Immature natural killer cell (primary cell): Measurements from ENCODE around the gene GOLM1. TPM values are rescaled to one million over a fixed set of nuclear protein-coding genes. Genes with fewer than 3 reads are reported as not detected.
"Not testable (repeated sequence)": the region's sequence is repeated elsewhere in the genome, so short reads cannot be mapped to it uniquely, and the experiment has no call there.

Source experiments
- DNase-seq, 3 donors: peaks; one replicate each; pipeline ENCODE4 v3.0.0; 2022; ENCODE audit warnings: mixed read lengths in 1 of 3
- H3K27ac Mint-ChIP-seq, 6 donors: one replicate each; pipeline ENCODE4 v1.8.0; 2020; ENCODE audit warnings: mixed read lengths in 6 of 6, mild to moderate bottlenecking in 5 of 6, inconsistent platforms in 4 of 6, moderate library complexity in 3 of 6
- H3K27me3 Mint-ChIP-seq, 3 donors: one replicate each; pipeline ENCODE4 v1.8.0; 2020 to 2021; ENCODE audit warnings: low read depth in 3 of 3, mild to moderate bottlenecking in 3 of 3, mixed read lengths in 3 of 3, moderate library complexity in 3 of 3, inconsistent platforms in 1 of 3
- H3K36me3 Mint-ChIP-seq, 3 donors: one replicate each; pipeline ENCODE4 v1.8.0; 2020; ENCODE audit warnings: mixed read lengths in 3 of 3, inconsistent platforms in 2 of 3, mild to moderate bottlenecking in 2 of 3
- H3K4me1 Mint-ChIP-seq, 2 donors: one replicate each; pipeline ENCODE4 v1.8.0; 2020; ENCODE audit warnings: inconsistent platforms in 2 of 2, mild to moderate bottlenecking in 2 of 2, mixed read lengths in 2 of 2, moderate library complexity in 1 of 2
- H3K4me3 Mint-ChIP-seq, 5 donors: one replicate each; pipeline ENCODE4 v1.8.0; 2020; ENCODE audit warnings: mild to moderate bottlenecking in 5 of 5, mixed read lengths in 5 of 5, inconsistent platforms in 3 of 5, moderate library complexity in 3 of 5
- H3K9me3 Mint-ChIP-seq, 6 donors: one replicate each; pipeline ENCODE4 v1.8.0; 2020; ENCODE audit warnings: mild to moderate bottlenecking in 6 of 6, mixed read lengths in 6 of 6, inconsistent platforms in 4 of 6, moderate library complexity in 3 of 6
- polyA plus RNA-seq, 3 donors: library from polyadenylated mRNA; unstranded; fragments of 300-500 nt; fragmentation: Illumina TruSeq; gene quantifications; one replicate each; pipeline ENCODE4 v1.2.3, GENCODE V29; 2021

GOLM1 gene
- polyA plus RNA-seq, 3 donors from 2014 or later = 16.3 to 33.8 (median 17.6) TPM

DNA sequence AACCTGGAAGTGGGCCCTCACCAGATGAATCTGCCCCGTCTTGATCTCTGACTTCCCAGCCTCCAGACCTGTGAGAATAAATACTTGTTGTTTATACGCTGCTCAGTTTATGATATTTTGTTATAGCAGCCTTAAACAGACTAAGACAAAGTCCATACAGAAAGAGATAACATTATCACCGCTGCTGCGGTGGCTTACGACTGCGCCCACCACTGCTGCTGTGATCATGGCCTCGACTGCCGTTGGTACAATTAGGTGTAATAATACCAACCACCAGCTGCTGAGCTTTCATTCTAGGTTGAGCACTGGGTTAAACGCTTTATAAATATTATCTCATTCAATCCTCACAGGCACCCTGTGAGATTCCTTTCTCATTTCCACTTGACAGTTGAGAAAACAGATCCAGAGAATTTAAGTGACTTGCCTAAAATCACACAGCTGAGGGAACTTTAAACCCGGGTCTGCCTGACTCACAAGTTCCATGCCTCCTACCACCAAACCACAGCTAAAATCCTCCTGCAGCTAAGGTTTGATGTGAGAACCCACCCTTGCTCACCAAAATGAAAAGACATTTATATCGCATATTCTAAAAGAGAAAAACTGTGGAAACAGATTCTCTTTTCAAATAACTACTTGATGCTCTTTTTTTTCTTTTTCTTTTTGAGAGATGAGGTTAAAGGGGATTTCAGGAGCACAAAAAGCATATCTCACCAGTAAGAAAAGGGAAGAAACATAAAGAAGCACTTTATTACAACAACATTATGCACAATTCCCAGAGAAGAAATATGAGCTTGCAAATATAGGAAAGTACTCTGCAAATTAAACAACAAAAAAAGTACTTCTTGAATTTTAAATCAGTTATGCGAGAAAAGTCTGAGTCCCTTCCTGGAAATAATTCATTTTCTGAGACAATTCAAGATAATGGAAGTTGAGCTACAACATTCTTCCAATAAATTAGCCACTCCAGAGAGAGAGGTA lies 23.9 kb downstream of the GOLM1 start:
- Mint-ChIP-seq H3K4me3 (peak overlapping the region; percentile 28 to 81 (median 66)), H3K36me3 (peaks cover 0 to 11% (median 0%) of the 10 kb centered on the region in 3 donors), H3K9me3 (no peaks in the 10 kb centered on the region), H3K27me3 (peaks cover 0 to 2% (median 2%) of the 10 kb centered on the region in 3 donors), H3K4me1 (peaks cover 27 to 32% of the 10 kb centered on the region in 2 donors), H3K27ac (peak overlapping the region; percentile 73 to 92 (median 80))
- DNase-seq = peak; percentile 35 to 65 (median 48)

DNA sequence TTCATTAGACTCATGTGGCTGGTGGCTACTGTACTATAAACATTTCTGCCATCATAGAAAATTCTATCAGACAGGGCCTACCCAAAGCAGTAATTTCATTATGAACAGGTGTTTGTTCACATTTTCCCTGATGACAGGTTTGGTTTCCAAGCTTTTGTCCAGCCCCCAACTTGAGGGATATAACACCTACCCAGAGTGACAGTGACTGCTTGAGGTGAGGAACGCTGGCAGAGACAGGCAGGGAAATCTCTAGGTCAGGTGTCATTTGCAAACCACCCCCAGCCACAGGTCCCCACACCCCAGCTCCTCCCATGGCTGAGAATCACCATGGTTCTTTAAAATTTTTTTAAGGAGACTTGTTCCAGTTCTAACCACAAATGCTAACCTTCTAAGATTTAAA lies 25.5 kb downstream of the GOLM1 start:
- Mint-ChIP-seq H3K4me3 (peak overlapping the region in 4 of 5 donors; percentile 12 to 81 (median 39)), H3K36me3 (peaks cover 0 to 11% (median 0%) of the 10 kb centered on the region in 3 donors), H3K4me1 (peaks cover 27 to 32% of the 10 kb centered on the region in 2 donors), H3K9me3 (no peaks in the 10 kb centered on the region), H3K27me3 (peaks cover 0 to 2% (median 2%) of the 10 kb centered on the region in 3 donors), H3K27ac (peak overlapping the region in 5 of 6 donors; percentile 50 to 92 (median 73))
- peak in 1 of 3 donors; percentile 4 for DNase-seq

DNA sequence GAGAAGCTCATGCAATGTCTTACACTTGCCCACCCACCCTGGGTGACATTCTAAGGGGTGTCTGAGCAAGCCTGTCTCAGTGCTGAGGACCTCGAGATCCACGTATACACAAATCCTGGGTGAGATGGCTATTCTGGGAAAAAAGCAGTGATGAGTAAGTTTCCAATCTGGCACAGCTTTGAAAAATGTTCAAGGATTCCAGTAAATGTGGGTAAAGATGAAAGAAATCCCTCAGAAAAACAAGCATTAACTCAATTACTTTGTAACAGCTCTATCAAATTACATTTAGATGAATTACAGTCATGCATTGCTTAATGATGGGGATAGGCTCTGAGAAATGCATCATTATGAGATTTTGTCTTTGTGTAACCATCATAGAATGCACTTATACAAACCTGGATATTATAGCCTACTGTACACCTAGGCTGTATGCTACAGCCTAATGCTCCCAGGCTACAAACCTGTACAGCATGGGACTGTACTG lies 26.9 kb downstream of the GOLM1 start:
- Mint-ChIP-seq H3K27ac (peak overlapping the region in 1 of 6 donors; percentile 0), H3K36me3 (peaks cover 0 to 4% (median 0%) of the 10 kb centered on the region in 3 donors), H3K4me1 (peaks cover 27 to 32% of the 10 kb centered on the region in 2 donors), H3K27me3 (peaks cover 0 to 4% (median 2%) of the 10 kb centered on the region in 3 donors), H3K9me3 (no peaks in the 10 kb centered on the region), H3K4me3 (no peak overlapping the region)
- no peak for DNase-seq

DNA sequence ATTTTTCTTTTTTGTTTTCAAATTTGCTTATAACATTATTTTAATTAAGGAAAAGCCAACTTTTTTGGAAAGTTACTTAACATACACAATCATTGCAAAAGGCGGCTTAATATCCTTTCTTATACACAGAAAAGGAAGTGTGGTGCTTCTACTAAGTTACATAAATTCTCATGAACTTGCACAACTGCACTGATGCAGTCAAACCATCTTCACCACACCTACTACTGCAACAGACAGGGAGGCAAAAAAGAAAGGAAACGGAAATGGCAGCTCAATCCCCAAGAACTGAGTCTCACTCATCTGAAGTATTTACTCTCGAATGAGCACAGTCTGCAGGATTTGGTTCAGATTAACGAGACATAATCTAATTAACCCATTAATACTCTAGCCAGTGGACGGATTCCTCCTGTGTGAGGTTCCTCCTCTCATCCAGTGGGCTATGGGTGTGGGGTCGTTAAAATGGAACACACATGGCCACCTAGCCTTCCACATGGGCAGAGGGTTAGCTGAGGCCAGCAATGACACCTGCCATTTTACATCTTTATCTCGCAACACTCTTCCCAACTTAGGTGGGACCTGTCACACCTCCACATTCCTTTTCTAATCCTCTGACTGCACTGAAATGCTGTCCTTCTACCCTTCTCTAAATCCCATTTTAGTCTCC lies 30.0 kb downstream of the GOLM1 start:
- Mint-ChIP-seq H3K27me3 (peaks cover 0 to 5% (median 2%) of the 10 kb centered on the region in 3 donors), H3K36me3 (peaks cover 0 to 6% (median 0%) of the 10 kb centered on the region in 3 donors), H3K4me3 (no peak overlapping the region), H3K27ac (peak overlapping the region in 1 of 6 donors; percentile 26), H3K9me3 (no peaks in the 10 kb centered on the region), H3K4me1 (peaks cover 10 to 15% of the 10 kb centered on the region in 2 donors)
- no peak for DNase-seq

DNA sequence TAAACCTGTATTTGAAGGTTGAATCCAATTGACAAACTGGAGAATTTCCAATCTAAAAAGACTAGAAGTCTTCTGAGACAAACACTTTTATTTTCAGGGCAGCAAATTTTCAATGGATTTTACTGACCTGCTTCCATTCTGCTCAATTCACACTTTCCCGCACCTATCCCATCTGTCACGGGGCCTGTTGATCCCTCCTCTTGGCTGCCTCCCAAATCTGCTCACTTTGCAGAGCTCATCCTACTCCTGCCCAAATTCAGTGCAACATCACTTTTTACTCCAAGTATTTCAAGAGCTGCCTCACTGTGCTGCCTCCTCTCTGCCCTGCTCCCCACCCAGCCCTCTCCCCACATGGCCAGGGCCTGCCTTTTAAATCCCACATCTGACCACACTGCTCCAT lies 35.1 kb downstream of the GOLM1 start:
- H3K27ac Mint-ChIP-seq = no peak overlapping the region
- H3K9me3 Mint-ChIP-seq = no peaks in the 10 kb centered on the region
- no peak for DNase-seq
- no peaks in the 10 kb centered on the region for H3K4me1 Mint-ChIP-seq
- H3K36me3 Mint-ChIP-seq = peaks cover 0 to 15% (median 8%) of the 10 kb centered on the region in 3 donors
- no peak overlapping the region for H3K4me3 Mint-ChIP-seq
- H3K27me3 Mint-ChIP-seq = peaks cover 0 to 5% (median 2%) of the 10 kb centered on the region in 3 donors

DNA sequence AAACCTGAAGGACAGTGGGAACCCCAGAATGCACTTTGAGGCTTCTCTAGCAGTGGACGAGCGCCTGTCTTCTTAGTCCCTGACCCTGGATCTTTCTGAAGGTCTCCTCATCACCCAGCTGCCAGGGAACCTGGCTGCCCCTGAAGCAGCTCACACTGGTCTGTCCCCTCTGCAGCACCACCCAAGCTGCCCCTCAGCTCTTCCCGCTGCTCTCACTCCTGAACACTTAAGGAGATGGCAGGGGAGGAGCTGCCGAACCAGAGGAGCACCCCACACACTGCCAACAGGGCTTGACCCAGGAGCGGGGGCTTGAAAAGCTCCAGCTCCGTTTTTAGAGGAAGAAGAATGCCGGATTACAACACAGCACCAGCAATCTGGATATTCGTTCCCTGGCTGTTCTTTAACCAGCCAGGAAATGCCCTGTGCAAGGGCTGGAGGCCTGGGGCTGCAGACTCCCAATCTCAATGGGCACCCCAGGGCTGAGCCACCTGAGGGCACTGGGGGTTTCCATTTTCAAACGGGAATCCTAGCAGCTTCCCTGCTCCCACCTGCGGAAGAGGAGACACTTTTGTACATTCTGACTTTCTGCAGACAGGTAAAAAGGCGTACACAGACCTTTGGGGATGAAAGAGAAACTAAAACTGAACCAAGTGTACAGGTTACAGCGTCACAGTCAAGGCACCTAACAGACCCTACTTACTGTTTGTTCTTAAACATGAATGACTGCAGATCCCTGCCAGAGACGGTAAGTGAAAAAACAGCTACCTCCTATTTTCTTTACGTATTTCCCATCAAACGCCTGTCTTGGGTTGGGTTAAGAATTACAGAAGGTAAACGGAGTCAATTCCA lies 36.3 kb downstream of the GOLM1 start:
- H3K27ac Mint-ChIP-seq = peak overlapping the region in 1 of 6 donors; percentile 23
- peaks cover 0 to 5% (median 2%) of the 10 kb centered on the region in 3 donors for H3K27me3 Mint-ChIP-seq
- H3K36me3 Mint-ChIP-seq = peaks cover 0 to 15% (median 8%) of the 10 kb centered on the region in 3 donors
- no peaks in the 10 kb centered on the region for H3K9me3 Mint-ChIP-seq
- H3K4me3 Mint-ChIP-seq = no peak overlapping the region
- no peak for DNase-seq
- no peaks in the 10 kb centered on the region for H3K4me1 Mint-ChIP-seq

DNA sequence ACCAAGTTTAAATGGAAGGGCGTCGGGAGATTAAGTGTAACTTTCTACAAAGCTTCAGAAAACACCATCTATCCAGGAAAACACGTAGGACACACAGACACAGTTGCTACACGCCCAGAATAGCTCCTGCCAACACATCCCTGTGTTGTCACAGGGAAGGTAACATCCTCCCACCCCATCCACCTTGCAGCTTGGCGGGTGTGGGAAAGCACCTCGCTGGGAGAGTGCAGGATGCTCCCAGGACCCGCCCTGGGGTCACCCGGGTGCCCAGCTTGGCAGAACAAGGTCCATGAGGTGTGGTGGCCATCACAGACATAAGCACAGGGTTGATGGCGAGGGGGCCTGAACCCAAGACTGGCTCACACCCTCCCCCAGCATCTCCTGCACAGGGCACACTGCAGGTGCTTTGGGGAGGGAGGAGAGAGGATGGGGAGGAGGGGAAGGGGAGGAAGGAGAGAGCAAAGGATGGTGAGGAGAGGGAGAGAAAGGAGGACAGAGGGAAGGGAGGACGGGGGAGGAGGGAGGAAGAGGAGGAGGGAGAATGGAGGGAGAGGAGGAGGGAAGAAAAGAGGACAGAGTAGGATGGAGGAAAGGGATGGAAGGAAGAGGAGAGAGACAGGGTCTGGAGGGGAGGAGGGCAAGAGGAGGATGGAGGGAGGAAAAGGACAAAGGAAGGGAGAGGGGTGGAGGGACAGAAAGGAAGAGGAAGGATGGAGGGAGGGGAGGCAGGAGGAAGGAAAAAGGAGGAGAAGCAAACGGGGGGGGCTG lies 37.2 kb downstream of the GOLM1 start:
- no peak overlapping the region for H3K4me3 Mint-ChIP-seq
- peak overlapping the region in 2 of 6 donors; percentile 26 to 33 for H3K27ac Mint-ChIP-seq
- H3K36me3 Mint-ChIP-seq = peaks cover 0 to 15% (median 8%) of the 10 kb centered on the region in 3 donors
- H3K4me1 Mint-ChIP-seq = no peaks in the 10 kb centered on the region
- no peak for DNase-seq
- no peaks in the 10 kb centered on the region for H3K9me3 Mint-ChIP-seq
- peaks cover 0 to 3% (median 2%) of the 10 kb centered on the region in 3 donors for H3K27me3 Mint-ChIP-seq

DNA sequence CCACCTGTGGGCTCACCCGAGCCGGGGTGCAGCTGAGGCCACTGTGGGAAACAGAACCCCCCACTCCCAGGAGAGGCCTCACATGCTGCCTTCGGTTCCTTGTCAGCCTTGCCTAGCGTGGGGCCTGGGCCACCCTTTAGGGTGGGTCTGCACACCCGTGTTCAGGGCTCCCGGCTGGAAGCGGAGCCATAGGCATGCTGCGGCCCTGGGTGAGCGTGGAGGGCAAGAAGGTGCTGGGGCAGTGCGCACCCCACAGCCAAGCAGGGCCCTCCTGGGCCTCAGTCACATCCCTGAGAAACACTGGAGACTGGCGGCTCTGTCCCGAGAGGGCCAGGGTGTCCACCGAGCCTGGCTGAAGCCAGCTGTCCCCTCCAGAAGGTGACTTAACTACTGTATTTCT lies 41.9 kb downstream of the GOLM1 start:
- H3K27ac Mint-ChIP-seq = no peak overlapping the region
- H3K9me3 Mint-ChIP-seq = no peaks in the 10 kb centered on the region
- H3K36me3 Mint-ChIP-seq = peaks cover 0 to 10% (median 8%) of the 10 kb centered on the region in 3 donors
- no peak overlapping the region for H3K4me3 Mint-ChIP-seq
- H3K4me1 Mint-ChIP-seq = peaks cover 15 to 17% of the 10 kb centered on the region in 2 donors
- H3K27me3 Mint-ChIP-seq = no peaks in the 10 kb centered on the region
- no peak for DNase-seq

DNA sequence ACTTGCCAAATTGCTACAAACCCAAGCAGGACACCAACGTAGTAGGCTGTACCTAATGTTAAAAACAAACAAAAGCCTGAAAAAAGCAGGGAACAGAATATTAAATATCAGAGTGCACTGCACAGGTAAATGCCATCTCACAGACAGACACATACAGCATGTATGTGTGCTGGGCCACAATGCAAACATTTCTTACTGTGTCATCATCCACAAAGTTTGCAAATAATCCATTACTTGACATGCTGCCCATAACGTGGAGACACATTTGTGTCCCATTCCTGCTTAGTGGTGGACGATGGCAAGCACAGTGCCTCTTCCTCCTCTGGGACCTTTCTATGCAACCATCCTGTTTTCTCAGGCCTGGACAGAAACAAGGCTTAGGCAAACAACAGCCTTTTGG lies 44.7 kb downstream of the GOLM1 start:
- peak overlapping the region in 1 of 6 donors; percentile 36 for H3K27ac Mint-ChIP-seq
- DNase-seq = no peak
- peaks cover 17 to 18% of the 10 kb centered on the region in 2 donors for H3K4me1 Mint-ChIP-seq
- peaks cover 0 to 4% (median 0%) of the 10 kb centered on the region in 6 donors for H3K9me3 Mint-ChIP-seq
- peak overlapping the region in 1 of 5 donors; percentile 63 for H3K4me3 Mint-ChIP-seq
- H3K36me3 Mint-ChIP-seq = peaks cover 0 to 5% (median 0%) of the 10 kb centered on the region in 3 donors
- no peaks in the 10 kb centered on the region for H3K27me3 Mint-ChIP-seq

DNA sequence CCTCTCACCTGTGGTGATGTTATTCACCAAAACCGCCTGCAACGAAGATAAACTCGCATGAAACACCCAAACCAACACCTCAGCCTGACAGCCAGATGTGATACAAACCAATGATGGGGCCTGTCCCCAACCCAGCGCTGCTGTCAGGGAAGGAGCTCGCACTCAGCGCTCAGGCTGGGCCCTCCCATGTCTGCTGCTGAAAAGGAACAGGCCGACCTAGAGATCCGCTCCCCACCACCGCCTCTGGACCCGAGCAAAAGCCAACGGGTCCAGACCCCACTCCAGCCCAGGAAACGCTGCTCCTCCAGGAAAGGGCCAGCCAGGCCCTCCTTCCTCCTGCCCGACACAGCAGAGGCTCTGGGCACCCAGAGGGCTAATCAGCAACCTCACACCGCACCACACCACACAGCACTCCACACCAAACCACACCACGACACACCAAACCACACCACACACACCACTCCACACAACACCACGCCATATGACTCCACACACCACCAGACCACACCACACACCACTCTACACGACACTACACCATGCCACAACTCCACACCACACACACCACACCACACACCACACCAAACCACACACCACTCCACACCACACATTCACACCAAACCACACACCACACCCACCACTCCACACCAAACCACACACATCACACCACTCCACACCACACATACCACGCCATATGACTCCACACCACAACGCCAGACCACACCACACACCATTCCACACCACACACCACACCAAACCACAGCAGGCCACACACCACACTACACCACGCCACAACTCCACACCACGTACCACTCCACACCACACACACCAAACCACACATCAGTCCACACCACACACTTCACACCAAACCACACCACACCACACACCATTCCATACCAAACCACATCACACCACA lies 46.5 kb downstream of the GOLM1 start:
- DNase-seq = peak; percentile 8 to 23 (median 22)
- H3K4me3 Mint-ChIP-seq = no peak overlapping the region
- peaks cover 0 to 4% (median 0%) of the 10 kb centered on the region in 6 donors for H3K9me3 Mint-ChIP-seq

DNA sequence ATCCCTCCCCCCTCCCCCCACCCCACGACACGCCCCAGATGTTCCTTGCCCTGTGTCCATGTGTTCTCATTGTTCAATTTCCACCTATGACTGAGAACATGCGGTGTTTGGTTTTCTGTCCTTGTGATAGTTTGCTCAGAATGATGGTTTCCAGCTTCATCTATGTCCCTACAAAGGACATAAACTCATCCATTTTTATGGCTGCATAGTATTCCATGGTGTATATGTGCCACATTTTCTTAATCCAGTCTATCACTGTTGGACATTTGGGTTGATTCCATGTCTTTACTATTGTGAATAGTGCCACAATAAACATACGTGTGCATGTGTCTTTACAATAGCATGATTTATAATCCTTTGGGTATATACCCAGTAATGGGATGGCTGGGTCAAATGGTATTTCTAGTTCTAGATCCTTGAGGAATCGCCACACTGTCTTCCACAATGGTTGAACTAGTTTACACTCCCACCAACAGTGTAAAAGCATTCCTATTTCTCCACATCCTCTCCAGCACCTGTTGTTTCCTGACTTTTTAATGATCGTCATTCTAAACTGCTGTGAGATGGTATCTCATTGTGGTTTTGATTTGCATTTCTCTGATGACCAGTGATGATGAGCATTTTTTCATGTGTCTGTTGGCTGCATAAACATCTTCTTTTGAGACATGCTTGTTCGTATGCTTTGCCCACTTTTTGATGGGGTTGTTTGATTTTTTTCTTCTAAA lies 51.2 kb downstream of the GOLM1 start:
- H3K27ac Mint-ChIP-seq, H3K9me3 Mint-ChIP-seq, H3K27me3 Mint-ChIP-seq, H3K4me1 Mint-ChIP-seq, DNase-seq, H3K4me3 Mint-ChIP-seq: not testable (repeated sequence)
- H3K36me3 Mint-ChIP-seq = peaks cover 0 to 22% (median 0%) of the 10 kb centered on the region in 3 donors

More for the DNA sequence above, 46.5 kb downstream of the GOLM1 start:
- peaks cover 0 to 14% (median 0%) of the 10 kb centered on the region in 3 donors for H3K36me3 Mint-ChIP-seq
- H3K4me1 Mint-ChIP-seq = peaks cover 17 to 18% of the 10 kb centered on the region in 2 donors
- peaks cover 0 to 1% (median 0%) of the 10 kb centered on the region in 3 donors for H3K27me3 Mint-ChIP-seq
- peak overlapping the region in 2 of 6 donors; percentile 56 to 65 for H3K27ac Mint-ChIP-seq
